ENCODE results near the gene FBXO22.
A peak's percentile ranks its signal among the peaks of the same experiment; 100 is the strongest.
"Not testable (repeated sequence)": the region's sequence is repeated elsewhere in the genome, so short reads cannot be mapped to it uniquely, and the experiment has no call there.

Gene FBXO22

DNA sequence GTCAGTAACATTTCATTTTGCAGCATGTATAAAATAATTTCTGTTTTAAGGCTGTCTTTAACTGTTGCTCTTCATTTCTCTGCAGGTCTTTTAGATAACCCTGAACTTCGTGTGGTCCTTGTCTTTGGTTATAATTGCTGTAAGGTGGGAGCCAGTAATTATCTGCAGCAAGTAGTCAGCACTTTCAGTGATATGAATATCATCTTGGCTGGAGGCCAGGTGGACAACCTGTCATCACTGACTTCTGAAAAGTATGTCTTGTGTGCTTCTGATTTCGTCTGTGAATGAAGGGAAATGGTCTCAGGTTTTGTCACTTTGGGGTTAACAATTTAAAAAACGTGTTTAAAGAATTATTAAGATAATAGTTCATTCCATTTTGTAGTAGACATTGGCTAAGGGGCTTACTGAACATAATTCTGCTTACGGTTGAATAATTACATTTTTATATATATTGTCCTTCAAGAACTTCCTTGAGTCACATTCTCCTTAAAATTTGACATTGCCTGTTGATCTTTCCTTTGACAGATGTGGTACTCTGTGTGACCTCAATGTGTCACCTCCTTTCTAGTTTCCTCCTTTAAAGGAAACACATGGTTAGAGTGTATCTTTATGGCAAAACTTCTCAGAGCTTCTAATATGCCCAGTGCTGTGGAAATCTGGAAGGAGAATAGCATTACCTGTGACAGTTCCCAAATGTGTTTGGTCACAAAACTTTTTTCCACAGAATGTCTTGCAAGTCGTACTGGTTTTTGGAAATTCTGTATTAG, 26.3 kb downstream of the FBXO22 start:
- ATAC-seq: peak; percentile 69
- Mint-ChIP-seq H3K4me1 (peaks cover 24% of the 10 kb centered on the region), H3K36me3 (peaks cover 57% of the 10 kb centered on the region), H3K9me3 (no peaks in the 10 kb centered on the region), H3K27ac (no peak overlapping the region), H3K4me3 (no peak overlapping the region)
- no peak for DNase-seq (ENCODE audit: low spot score in 2 of 2)

DNA sequence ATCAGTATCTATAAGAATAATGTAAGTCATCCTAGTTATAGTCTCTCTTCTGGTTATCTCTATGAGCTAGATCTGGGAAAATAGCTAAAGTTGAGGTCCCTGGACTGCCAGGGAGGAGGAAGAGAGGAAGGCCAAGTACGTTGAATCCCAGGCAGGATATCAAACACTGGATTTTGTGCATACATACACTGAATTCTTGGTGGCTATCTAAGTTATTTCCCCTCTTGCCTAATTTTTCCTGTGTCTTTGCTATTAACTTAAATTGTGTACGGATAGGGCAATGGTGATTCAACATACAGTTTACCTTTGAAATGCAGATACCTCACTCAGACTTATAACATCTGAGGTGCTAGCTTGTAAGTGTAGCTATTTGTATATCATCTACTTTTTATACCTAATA, 27.2 kb downstream of the FBXO22 start:
- ATAC-seq: no peak
- Mint-ChIP-seq H3K27ac (no peak overlapping the region), H3K36me3 (peaks cover 55% of the 10 kb centered on the region), H3K9me3 (no peaks in the 10 kb centered on the region), H3K4me3 (no peak overlapping the region), H3K4me1 (peaks cover 18% of the 10 kb centered on the region)
- no peak for DNase-seq (ENCODE audit: low spot score in 2 of 2)

DNA sequence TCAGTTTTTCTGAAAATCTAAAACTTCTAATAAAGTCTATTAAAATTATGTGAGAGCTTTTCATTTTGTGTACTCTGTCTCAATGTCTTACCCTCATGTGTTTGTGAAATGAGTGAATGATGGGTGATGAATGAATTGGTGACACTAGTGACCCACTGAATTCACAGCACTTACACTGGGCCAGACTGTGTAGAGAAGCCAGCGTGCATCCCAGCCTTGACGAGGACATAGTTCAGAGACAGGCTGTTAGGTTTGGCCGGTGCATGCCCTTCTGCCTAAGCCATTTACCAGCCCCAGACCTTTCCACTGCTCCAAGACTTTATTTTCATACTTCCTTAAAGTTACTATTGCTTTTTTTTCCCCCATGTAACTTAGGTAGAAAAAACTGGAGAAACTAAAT, 38.8 kb downstream of the FBXO22 start:
- H3K4me1 Mint-ChIP-seq: no peaks in the 10 kb centered on the region
- H3K9me3 Mint-ChIP-seq: no peaks in the 10 kb centered on the region
- no peak overlapping the region for H3K4me3 Mint-ChIP-seq
- no peak overlapping the region for H3K27ac Mint-ChIP-seq
- ATAC-seq (no peak), DNase-seq (ENCODE audit: low spot score in 2 of 2) (no peak)
- H3K36me3 Mint-ChIP-seq: peaks cover 5% of the 10 kb centered on the region

DNA sequence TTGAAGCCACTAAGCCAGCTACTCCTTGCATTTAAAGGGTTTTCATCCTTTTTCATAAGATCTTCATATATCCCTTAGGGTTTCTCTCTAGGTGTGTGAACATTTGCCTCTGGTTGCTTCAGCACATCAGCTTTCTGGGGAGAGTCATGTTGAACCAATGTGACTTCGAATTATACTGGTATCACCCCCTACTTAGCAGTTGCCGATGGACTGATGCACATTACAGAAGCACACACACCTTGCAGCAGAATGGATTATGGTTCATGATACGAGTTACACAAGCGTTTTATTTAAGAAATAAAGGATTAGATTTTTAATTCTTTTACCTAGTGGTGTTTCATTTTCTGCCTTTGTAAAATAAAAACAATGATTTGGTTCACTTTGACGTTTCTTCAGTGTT, 39.6 kb downstream of the FBXO22 start:
- Mint-ChIP-seq H3K4me3 (no peak overlapping the region), H3K36me3 (no peaks in the 10 kb centered on the region), H3K4me1 (no peaks in the 10 kb centered on the region), H3K27ac (no peak overlapping the region), H3K9me3 (no peaks in the 10 kb centered on the region)
- ATAC-seq (no peak), DNase-seq (ENCODE audit: low spot score in 2 of 2) (no peak)

DNA sequence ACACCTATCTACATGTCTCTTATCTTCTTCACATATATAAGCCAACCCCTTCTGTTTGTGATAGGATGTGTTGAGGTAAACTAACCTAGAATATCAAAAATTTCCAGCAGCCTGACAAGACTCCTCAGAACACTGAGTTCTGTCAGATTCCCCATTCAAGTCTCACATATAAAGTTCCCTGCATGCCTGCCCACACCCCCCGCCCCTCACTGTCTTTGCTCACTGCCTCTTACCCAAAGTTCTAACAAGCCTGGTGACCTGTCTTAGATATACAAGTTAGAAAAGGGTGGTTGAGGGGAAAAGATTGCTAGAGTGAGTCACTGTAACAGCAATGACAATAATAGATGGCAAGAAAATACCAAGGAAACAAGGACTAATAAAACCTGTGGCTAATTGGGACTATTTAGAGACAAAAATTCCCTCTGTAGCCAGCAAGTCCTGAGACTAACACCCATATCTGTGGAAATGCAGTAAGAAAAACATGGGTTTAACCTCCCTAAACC, 40.1 kb downstream of the FBXO22 start:
- H3K27ac Mint-ChIP-seq: no peak overlapping the region
- no peaks in the 10 kb centered on the region for H3K36me3 Mint-ChIP-seq
- H3K4me3 Mint-ChIP-seq: no peak overlapping the region
- ATAC-seq: no peak
- H3K4me1 Mint-ChIP-seq: no peaks in the 10 kb centered on the region
- no peaks in the 10 kb centered on the region for H3K9me3 Mint-ChIP-seq
- DNase-seq (ENCODE audit: low spot score in 2 of 2): no peak

DNA sequence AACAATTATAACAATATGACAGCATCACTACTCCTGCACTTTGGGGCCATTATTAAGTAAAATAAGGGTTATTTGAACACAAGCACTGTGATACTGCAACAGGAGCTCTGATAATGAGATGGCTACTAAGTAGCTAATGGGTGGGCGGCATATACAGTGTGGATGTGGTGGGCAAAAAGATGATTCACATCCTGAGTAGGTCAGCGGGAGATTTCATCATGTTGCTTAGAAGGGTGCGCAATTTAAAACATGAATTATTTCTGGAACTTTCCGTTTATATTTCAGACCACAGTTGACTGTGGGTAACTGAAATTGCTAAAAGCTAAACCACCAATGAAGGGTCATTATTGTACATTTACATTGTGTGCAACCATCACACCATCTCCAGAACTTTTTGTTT, 42.3 kb downstream of the FBXO22 start:
- Mint-ChIP-seq H3K36me3 (no peaks in the 10 kb centered on the region), H3K4me3 (no peak overlapping the region), H3K9me3 (no peaks in the 10 kb centered on the region), H3K27ac (no peak overlapping the region), H3K4me1 (no peaks in the 10 kb centered on the region)
- no peak for DNase-seq (ENCODE audit: low spot score in 2 of 2)
- peak; percentile 84 for ATAC-seq

DNA sequence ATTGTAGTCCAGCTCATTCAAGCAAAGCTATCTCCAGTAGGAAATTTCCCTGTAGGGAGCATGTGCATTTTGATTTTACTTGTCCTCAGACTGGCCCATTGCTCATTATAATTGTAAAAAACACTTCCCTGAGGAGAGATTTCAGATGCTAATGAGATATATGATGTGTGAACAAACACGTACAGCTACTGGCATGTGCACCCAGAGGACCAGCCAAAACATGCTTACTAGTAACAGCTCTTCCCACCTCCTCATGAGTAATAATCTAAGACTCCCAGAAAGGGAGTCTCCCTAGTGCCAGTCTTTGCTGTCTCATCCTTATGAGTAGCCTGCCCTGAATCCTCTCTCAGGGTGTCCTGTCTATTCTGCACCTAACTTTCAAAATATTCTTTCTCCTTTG, 43.4 kb downstream of the FBXO22 start:
- no peak for DNase-seq (ENCODE audit: low spot score in 2 of 2)
- ATAC-seq: peak; percentile 62
- no peak overlapping the region for H3K4me3 Mint-ChIP-seq
- H3K36me3 Mint-ChIP-seq: no peaks in the 10 kb centered on the region
- no peaks in the 10 kb centered on the region for H3K9me3 Mint-ChIP-seq
- H3K27ac Mint-ChIP-seq: no peak overlapping the region
- H3K4me1 Mint-ChIP-seq: no peaks in the 10 kb centered on the region

DNA sequence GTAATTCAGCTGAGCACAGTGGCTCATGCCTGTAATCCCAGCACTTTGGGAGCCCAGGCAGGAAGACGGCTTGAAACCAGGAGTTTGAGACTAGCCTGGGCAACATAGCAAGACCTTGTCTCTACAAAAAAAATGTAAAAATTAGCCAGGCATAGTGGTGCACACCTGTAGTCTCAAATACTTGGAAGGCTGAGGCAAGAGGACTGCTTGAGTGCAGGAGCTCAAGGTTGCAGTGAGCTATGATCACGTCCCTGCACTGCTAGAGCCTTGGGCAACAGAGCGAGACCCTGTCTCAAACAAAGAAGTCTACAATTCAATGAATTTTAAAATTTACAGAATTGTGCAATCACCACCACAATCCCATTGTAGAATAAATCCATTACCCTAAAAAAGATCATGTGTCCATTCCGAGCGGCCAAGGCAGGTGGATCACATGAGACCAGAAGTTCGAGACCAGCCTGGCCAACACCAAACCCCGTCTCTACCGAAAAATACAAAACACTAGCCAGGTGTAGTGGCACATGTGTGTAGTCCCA, 45.2 kb downstream of the FBXO22 start:
- H3K9me3 Mint-ChIP-seq: no peaks in the 10 kb centered on the region
- H3K4me1 Mint-ChIP-seq: peaks cover 5% of the 10 kb centered on the region
- ATAC-seq (no peak), DNase-seq (ENCODE audit: low spot score in 2 of 2) (no peak)
- no peak overlapping the region for H3K27ac Mint-ChIP-seq
- no peak overlapping the region for H3K4me3 Mint-ChIP-seq
- H3K36me3 Mint-ChIP-seq: no peaks in the 10 kb centered on the region

DNA sequence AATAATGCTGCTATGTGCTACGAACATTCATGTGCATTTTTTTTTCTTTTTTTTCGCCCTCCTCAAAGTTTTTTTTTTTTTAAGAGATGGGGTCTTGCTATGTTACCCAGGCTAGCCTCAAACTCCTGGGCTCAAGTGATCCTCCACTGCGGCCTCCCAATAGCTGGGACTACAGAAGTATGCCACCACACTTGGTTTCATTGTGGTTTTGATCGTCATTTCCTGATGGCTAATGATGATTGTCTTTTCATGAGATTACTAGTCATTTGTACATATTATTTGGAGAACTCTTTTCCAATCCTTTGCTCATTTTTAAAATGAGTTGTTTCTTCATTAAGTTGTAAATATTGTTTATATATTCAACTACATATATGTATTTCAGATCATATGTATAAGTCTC, 48.8 kb downstream of the FBXO22 start:
- DNase-seq (ENCODE audit: low spot score in 2 of 2) (no peak), ATAC-seq (peak; percentile 69)
- H3K27ac Mint-ChIP-seq: no peak overlapping the region
- no peak overlapping the region for H3K4me3 Mint-ChIP-seq
- no peaks in the 10 kb centered on the region for H3K9me3 Mint-ChIP-seq
- H3K4me1 Mint-ChIP-seq: peaks cover 5% of the 10 kb centered on the region
- no peaks in the 10 kb centered on the region for H3K36me3 Mint-ChIP-seq

DNA sequence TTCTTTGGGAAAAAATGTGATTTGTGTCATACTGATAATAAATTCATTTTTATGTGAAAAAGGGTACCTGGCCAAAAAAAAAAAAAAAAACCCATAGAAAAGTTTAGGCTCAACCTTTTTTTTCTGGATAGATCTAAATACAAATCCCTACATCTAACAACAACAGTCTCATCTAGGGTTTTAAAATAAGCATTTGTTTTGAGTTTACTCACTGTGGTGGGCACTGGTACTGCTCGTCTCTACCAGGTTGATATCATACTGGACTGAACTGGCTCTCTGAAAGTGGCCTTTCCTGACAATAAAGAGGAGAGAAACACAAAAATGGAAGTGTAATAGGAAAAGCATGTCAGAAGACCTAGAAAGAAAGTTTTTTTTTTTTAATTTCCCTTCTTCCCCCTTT, 52.0 kb downstream of the FBXO22 start:
- no peak for ATAC-seq

DNA sequence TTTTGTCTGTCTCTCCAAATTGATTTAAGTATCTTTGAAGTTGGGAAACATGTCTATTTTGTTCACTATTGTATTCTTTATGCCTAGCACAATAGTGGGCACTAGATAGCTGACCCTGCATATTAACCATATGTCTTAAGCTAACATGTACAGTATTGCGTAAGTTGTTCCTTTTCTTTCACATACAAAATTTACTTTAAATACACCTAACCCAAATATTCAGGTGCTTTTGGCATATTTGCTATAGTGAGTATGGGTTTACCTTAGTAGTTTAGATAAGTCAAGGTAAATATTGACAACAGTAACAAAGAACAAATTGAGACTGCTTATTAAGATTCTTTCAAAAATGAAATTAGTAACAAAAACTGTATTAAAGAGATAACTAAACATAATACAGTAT, 57.7 kb downstream of the FBXO22 start:
- H3K4me1 Mint-ChIP-seq: no peaks in the 10 kb centered on the region
- H3K9me3 Mint-ChIP-seq: peaks cover 2% of the 10 kb centered on the region
- H3K36me3 Mint-ChIP-seq: no peaks in the 10 kb centered on the region
- ATAC-seq: no peak
- H3K4me3 Mint-ChIP-seq: no peak overlapping the region
- H3K27ac Mint-ChIP-seq: no peak overlapping the region
- DNase-seq (ENCODE audit: low spot score in 2 of 2): no peak

More for the DNA sequence above, 52.0 kb downstream of the FBXO22 start:
- DNase-seq (ENCODE audit: low spot score in 2 of 2): no peak
- Mint-ChIP-seq H3K36me3 (no peaks in the 10 kb centered on the region), H3K4me3 (no peak overlapping the region), H3K27ac (no peak overlapping the region), H3K4me1 (peaks cover 5% of the 10 kb centered on the region), H3K9me3 (no peaks in the 10 kb centered on the region)

DNA sequence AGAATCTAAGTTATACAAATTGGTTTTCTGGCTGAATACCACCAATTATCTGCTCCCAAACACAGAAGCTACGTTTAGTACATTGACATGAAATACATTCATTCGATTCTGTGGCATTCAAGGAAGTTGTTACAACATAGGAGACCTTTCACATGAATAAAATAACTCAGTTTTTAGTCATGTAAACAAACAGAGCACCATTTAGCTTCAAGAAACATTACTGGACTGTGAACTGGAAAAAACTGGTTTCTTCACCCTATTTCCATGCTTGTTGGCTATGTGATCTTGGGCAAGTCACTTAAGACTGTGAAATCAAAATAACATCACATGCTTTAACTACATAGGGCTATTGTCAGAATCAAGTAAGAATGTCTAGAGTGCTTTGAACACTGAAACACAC, 62.4 kb downstream of the FBXO22 start:
- no peaks in the 10 kb centered on the region for H3K36me3 Mint-ChIP-seq
- ATAC-seq: no peak

DNA sequence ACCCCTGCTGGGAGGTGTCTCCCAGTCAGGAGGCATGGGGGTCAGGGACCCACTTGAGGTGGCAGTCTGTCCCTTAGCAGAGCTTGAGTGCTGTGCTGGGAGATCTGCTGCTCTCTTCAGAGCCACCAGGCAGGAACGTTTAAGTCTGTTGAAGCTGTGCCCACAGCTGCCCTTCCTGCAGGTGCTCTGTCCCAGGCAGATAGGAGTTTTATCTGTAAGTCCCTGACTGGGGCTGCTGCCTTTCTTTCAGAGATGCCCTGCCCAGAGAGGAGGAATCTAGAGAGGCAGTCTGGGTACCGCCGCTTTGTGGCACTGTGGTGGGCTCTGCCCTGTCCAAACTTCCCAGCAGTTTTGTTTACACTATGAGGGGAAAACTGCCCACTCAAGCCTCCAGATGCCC, 73.1 kb downstream of the FBXO22 start:
- not testable (repeated sequence) for H3K36me3 Mint-ChIP-seq; ATAC-seq; H3K27ac Mint-ChIP-seq; H3K4me3 Mint-ChIP-seq; DNase-seq (ENCODE audit: low spot score in 2 of 2); H3K9me3 Mint-ChIP-seq; H3K4me1 Mint-ChIP-seq

More for the DNA sequence above, 62.4 kb downstream of the FBXO22 start:
- H3K4me1 Mint-ChIP-seq: no peaks in the 10 kb centered on the region
- no peak overlapping the region for H3K4me3 Mint-ChIP-seq
- H3K27ac Mint-ChIP-seq: no peak overlapping the region
- peaks cover 2% of the 10 kb centered on the region for H3K9me3 Mint-ChIP-seq
- DNase-seq (ENCODE audit: low spot score in 2 of 2): no peak

DNA sequence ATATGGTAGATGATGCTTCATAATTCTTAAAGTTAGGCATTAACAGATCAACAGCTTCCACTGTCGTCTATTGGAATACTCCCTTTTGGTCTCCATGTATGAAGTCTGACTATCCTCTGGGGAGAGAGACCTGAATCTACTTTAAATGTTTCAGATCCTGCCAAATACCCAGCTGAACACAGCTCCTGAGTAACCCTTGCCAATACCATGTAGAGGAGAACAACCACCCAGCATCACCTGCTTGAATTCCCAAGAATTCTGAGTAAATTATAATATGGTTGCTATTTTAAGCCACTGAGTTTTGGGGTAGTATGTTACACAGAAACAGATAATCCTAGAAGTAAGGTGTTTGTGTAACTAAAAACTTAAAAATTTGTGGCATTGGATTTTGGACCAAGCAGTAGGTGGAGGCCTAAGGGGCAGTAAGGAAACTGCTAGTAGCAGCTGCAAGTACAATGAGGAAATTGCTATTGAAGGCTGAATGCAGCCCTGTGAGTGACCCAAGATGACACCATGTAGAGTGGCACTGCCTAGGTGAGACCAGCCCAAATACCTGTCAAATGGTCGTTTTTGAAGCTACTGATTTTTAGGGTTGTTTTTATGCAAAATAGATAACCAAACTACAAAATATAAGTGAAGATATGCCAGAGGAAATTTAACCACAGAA, 77.6 kb downstream of the FBXO22 start:
- ATAC-seq: no peak
- Mint-ChIP-seq H3K4me3 (no peak overlapping the region), H3K9me3 (no peaks in the 10 kb centered on the region), H3K27ac (no peak overlapping the region), H3K4me1 (no peaks in the 10 kb centered on the region), H3K36me3 (no peaks in the 10 kb centered on the region)
- DNase-seq (ENCODE audit: low spot score in 2 of 2): no peak

DNA sequence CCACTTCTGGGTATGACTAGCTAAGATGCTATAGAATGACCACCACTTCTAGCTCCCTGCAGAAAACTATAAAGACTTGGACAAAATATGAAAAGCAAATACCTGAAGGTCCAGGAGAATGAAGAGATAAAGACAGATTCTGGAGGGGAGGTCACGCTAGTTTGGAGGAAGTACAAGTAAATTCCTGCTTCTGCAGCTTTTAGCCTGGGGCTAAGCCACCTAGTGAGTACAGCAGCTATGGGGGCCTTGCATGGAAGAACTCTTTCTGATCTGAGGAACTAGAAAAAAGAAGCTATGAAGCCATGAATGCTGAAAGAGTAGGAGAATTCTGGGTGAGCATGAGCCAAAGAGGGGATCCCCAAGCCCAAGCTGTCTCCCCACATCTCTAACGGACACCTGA, 78.8 kb downstream of the FBXO22 start:
- no peaks in the 10 kb centered on the region for H3K9me3 Mint-ChIP-seq
- no peak overlapping the region for H3K27ac Mint-ChIP-seq
- ATAC-seq (no peak), DNase-seq (ENCODE audit: low spot score in 2 of 2) (no peak)
- H3K36me3 Mint-ChIP-seq: no peaks in the 10 kb centered on the region
- H3K4me1 Mint-ChIP-seq: no peaks in the 10 kb centered on the region
- no peak overlapping the region for H3K4me3 Mint-ChIP-seq

DNA sequence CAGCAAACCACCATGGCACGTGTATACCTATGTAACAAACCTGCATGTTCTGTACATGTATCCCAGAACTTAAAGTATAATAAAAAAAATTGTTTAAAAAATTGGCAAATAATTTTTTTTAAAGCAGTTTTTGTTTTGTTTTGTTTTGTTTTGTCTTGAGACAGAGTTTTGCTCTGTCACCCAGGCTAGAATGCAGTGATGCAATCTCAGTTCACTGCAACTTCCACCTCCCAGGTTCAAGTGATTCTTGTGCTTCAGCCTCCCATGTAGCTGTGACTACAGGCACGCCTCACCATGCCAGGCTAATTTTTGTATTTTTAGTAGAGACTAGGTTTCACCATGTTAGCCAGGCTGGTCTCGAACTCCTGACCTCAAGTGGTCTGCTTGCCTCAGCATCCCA, 81.0 kb downstream of the FBXO22 start:
- not testable (repeated sequence) for H3K36me3 Mint-ChIP-seq; ATAC-seq; H3K4me3 Mint-ChIP-seq; H3K9me3 Mint-ChIP-seq; H3K27ac Mint-ChIP-seq; H3K4me1 Mint-ChIP-seq; DNase-seq (ENCODE audit: low spot score in 2 of 2)
